GM18520 (cell line): ENCODE results near the gene TSNAXIP1.

Experiments used
- ATAC-seq: cut with Tn5 transposase; IDR thresholded peaks from one replicate; pipeline ENCODE4 v1.9.1; 2021; ENCODE audit not compliant: unreplicated experiment

Gene TSNAXIP1, protein sequence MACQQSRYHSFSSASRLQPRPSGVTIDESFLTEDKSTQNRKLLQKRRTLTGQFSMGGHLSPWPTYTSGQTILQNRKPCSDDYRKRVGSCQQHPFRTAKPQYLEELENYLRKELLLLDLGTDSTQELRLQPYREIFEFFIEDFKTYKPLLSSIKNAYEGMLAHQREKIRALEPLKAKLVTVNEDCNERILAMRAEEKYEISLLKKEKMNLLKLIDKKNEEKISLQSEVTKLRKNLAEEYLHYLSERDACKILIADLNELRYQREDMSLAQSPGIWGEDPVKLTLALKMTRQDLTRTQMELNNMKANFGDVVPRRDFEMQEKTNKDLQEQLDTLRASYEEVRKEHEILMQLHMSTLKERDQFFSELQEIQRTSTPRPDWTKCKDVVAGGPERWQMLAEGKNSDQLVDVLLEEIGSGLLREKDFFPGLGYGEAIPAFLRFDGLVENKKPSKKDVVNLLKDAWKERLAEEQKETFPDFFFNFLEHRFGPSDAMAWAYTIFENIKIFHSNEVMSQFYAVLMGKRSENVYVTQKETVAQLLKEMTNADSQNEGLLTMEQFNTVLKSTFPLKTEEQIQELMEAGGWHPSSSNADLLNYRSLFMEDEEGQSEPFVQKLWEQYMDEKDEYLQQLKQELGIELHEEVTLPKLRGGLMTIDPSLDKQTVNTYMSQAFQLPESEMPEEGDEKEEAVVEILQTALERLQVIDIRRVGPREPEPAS

DNA sequence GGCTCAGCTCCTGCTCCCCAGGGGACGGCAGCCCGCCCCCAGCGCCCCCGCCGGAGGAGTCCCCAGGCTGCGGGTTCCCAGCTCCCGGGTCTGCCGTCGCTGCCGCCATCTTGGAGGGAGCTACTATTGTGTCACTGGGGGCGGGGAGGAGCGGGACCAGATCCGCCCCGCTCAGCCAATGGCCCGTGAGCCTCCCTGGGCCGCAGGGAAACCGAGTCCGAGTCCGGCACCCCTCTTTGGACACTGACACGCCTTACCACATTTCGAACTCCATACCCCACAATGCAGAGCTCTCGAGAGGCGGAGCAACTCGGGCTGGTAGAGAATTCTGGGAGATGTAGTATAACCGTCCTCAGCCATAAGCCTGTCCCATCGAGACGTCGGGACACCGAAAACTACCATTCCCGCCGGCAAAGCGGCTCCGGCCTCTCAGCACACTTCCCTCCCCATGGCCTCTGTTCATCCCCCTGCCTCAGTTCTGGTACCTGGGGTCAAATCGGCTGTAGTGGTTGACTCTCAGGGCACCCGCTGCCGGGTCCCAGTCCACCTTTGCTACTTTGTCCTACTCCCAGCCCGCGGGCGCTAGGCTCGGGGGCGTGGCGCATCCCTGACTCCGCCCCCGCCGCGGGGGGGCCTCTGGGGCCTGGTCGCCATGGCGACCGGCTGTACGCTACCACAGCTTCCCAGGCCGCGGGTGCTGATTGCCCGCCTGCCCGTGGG is at the start of gene TSNAXIP1, which contains the start of gene RANBP10:
TSS of gene TSNAXIP1 (plus strand) at position 462 of the 720 bp plus-strand sequence. CDS start 261 bp downstream, outside the sequence.
TSS of gene RANBP10 (minus strand) at position 133 of the 720 bp plus-strand sequence. CDS start at position 109, 24 bp downstream.
- ATAC-seq = peak; percentile 96

- ATAC-seq = no peak
Measured at GRCh38 chr16:67758006-67758405, 48.7 kb upstream of the TSNAXIP1 start.

- ATAC-seq = no peak
Measured at GRCh38 chr16:67758966-67759365, 47.7 kb upstream of the TSNAXIP1 start.

- no peak for ATAC-seq
Measured at GRCh38 chr16:67760206-67760955, 46.3 kb upstream of the TSNAXIP1 start.

GRCh38 chr16:67760956-67761230 is 45.8 kb upstream of the TSNAXIP1 start:
- ATAC-seq = no peak

GRCh38 chr16:67761924-67762323 is 44.8 kb upstream of the TSNAXIP1 start:
- ATAC-seq = no peak

DNA sequence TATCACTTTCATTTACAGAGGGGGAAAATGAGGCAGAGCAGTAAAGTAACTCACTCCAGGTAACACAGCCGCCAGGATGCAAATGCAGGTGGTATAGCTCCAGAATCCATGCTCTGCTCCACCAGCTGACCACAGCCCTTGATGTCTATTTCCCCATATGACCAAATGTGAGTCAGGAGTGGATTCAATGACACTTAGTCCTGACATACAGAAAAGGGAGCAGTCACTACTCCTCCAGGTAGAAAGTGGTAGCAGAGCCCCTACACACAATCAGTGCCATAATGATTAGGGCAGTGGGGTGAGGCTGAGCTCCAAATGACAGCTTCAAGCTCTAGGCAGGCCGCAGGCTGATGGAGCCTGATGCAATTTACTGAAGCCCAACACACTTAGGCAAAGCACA is 44.3 kb upstream of the TSNAXIP1 start:
- ATAC-seq = no peak

GRCh38 chr16:67763066-67763465 is 43.6 kb upstream of the TSNAXIP1 start:
- ATAC-seq = no peak

- ATAC-seq = no peak
Measured at GRCh38 chr16:67764158-67764667, 42.5 kb upstream of the TSNAXIP1 start.

DNA sequence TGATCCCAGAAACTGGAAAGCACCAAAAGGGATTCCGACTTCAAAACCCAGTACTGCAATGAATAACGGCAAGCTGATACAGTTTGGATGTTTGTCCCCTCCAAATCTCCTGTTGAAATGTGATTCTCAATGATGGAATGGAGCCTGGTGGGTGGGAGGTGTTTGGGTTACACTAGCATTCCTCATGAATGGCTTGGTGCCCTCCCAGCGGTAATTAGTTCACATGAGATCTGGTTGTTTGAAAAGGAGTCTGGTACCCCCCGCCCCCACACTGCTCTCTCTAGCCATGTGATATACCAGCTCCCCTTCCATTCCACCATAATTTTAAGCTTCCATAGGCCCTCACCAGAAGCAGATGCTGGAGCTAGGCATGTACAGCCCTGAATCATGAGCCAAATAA is 40.4 kb upstream of the TSNAXIP1 start:
- no peak for ATAC-seq

DNA sequence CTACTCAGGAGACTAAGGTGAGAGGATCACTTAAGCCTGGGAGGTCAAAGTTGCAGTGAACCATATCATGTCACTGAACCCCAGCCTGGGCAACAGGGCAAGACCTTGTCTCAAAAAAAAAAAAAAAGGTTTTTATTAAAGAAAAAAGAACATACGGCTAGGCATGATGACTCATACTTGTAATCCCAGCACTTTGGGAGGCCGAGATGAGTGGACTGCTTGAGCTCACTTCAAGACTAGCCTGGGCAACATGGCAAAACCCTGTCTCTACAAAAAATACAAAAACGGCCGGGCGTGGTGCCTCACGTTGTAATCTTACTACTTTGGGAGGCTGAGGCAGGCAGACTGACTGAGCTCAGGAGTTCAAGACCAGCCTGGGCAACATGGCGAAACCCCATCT is 38.7 kb upstream of the TSNAXIP1 start:
- no peak for ATAC-seq

GRCh38 chr16:67770346-67770991 is 36.2 kb upstream of the TSNAXIP1 start:
- ATAC-seq = no peak

GRCh38 chr16:67773099-67773498 is 33.6 kb upstream of the TSNAXIP1 start:
- ATAC-seq = no peak

DNA sequence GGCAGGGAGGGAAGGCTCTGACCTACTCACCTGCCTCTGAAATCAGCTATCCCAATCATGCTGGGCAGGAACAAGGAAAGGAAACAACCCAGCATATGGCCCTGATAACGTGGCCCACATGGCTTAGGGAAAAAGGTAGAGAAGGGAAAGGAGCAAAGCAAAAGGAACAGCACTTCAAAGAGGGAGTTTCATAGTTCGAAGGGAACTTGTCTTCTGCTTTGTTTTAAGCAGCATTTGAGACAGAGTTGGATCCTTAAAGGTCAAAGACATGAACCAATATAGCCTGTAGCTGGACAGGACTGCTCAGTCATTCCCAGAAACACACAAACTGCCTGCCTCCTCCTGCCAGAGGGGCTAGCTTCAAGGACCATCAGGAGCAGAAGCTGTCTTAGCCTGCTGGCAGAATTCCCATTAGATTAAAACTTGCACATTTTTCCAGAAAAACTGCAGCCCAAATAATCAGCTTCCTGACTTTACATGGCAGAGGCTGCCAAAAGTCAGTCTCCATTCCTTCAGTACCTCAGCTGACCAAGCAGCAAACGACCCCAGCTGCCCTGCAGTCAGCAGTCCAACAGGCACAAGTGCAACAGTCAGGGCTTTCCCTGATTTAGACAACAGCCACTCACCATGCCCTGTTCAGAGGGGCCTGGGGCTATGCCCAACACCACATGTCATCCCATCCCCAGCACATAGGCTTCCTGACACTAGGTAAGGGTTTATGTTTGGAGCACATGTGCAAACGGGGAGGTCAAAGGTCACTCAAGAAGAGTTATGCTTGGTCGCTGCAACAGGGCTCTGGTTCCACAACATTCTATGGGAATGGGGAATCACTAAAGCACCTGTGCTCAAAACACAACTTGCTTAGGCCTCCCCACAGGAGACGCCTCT is 32.9 kb upstream of the TSNAXIP1 start:
- no peak for ATAC-seq

GRCh38 chr16:67774457-67774853 is 32.2 kb upstream of the TSNAXIP1 start:
- no peak for ATAC-seq

DNA sequence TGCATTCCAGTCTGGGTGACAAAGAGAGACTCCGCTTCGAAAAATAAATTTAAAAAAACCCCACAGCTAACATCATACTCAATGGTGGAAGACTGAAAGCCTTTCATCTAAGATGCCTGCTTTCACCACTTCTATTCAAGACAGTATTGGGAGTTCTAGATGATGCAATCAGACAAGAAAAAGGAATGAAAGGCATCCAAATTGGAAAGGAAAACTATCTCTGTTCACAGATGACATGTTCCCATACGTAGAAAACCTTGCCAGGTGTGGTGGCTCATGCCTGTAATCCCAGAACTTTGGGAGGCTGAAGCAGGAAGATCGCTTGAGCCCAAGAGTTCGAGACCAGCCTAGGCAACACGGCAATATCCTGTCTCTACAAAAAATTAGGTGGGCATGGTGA is 31.4 kb upstream of the TSNAXIP1 start:
- ATAC-seq = no peak

DNA sequence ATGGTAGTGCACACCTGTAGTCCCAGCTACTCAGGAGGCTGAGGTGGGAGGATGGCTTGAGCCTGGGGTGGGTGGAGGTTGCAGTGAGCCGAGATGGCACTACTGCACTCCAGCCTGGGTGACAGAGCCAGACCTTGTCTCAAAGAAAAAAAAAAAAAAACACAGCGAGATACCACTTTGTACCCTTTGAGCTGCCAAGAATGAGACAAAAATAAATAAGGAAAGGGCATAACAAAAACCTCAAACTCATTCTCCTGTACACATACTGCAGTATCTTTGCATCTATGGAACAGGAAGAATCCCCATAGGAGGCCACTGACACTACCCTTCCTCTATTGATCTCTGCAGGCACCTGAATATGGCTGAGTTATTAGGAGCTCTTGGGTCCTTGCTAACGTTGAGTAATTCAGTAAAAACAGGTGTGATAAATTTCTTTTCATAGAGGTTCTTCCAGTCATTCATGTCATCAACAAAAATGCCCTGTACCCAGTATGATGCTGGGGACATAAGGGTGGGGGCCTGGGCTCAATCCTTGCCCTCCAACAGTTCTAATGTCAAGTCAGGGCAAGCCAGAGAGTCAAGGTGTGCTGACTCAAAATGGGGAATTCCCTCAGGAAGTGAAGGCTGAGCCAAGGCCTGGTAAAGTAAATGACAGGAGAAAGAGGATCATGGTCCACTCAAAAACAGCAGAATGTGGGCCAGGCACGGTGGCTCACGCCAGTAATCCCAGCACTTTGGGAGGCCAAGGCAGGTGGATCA is 27.3 kb upstream of the TSNAXIP1 start:
- no peak for ATAC-seq

GRCh38 chr16:67780847-67781564 is 25.7 kb upstream of the TSNAXIP1 start:
- no peak for ATAC-seq
